Transverse colon (tissue), 4 donors: ENCODE results near the gene TMC2.

Experiments
- EP300 ChIP-seq: sonication (generic); formaldehyde crosslinking; IDR thresholded peaks from one replicate; pipeline ENCODE4 v1.6.1; 2017; ENCODE audit warnings: antibody characterized with exemption, low read depth
- POLR2A ChIP-seq: fragments of 450-650 bp; IDR thresholded peaks from one replicate; pipeline ENCODE4 v1.6.1; 2016; ENCODE audit warnings: antibody characterized with exemption, mild to moderate bottlenecking, moderate library complexity
- POLR2AphosphoS5 ChIP-seq, 3 donors: sonication (generic); formaldehyde crosslinking; IDR thresholded peaks; one replicate each; pipeline ENCODE4 v1.6.1; 2016; ENCODE audit warnings: antibody characterized with exemption in 3 of 3
- TF ChIP-seq, protein P1 (sequence below), 5 experiments: fragments of 200-600 bp in 3 of 5; fragments of 450-650 bp in 2 of 5; sonication (generic) in 3 of 5; IDR thresholded peaks; 1 replicate in 2 of 5; 2 replicates in 3 of 5; pipeline ENCODE4 v1.5.1; 2016 to 2017; ENCODE audit warnings: antibody characterized with exemption in 5 of 5, inconsistent platforms in 3 of 5, mild to moderate bottlenecking in 2 of 5, moderate library complexity in 1 of 5

DNA sequence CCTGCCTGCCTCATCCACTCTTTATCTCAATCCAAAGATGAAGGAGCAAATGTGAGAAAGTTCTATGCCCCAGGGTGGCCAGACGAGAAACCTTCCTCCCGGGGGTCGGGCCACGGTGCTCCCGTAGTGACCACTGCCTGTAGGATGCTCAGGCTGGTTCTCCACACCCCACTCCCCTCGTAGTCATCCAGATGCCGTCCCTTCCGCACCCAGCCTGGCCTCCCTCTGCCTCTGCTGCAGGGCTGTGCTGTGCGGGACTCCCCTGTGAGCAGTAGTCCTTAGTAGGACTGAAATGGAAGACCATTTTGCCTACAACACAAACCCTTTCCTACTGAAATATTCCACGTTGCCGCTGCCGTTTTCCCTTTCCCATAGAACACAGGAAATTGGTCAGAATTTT lies 2.0 kb downstream of the TMC2 start:
- TF ChIP-seq, protein P1, sequence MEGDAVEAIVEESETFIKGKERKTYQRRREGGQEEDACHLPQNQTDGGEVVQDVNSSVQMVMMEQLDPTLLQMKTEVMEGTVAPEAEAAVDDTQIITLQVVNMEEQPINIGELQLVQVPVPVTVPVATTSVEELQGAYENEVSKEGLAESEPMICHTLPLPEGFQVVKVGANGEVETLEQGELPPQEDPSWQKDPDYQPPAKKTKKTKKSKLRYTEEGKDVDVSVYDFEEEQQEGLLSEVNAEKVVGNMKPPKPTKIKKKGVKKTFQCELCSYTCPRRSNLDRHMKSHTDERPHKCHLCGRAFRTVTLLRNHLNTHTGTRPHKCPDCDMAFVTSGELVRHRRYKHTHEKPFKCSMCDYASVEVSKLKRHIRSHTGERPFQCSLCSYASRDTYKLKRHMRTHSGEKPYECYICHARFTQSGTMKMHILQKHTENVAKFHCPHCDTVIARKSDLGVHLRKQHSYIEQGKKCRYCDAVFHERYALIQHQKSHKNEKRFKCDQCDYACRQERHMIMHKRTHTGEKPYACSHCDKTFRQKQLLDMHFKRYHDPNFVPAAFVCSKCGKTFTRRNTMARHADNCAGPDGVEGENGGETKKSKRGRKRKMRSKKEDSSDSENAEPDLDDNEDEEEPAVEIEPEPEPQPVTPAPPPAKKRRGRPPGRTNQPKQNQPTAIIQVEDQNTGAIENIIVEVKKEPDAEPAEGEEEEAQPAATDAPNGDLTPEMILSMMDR (IDR thresholded peaks at IDR 0.05): no peak
- no peak for TF ChIP-seq POLR2A
- TF ChIP-seq EP300: no peak
- no peak for TF ChIP-seq POLR2AphosphoS5 (IDR thresholded peaks at IDR 0.05)
